ENCODE results near the gene AGMO.

AGMO gene

GRCh38 chr7:15567652-15568051 is 5.8 kb upstream of the AGMO start:
- Histone ChIP-seq H3K4me1 (ENCODE audit: control insufficient read depth, low read length) (no peaks in the 10 kb centered on the region), H3K4me2 (ENCODE audit: low read length) (no peak overlapping the region), H3K79me2 (ENCODE audit: control insufficient read depth, low read length) (no peaks in the 10 kb centered on the region), H3K4me3 (ENCODE audit: low read length) (no peak overlapping the region), H3K36me3 (ENCODE audit: control insufficient read depth, low read length) (no peaks in the 10 kb centered on the region), H3K27ac (ENCODE audit: low read depth, low read length) (no peak overlapping the region), H3K9me2 (replicated peaks; ENCODE audit: control insufficient read depth, low read length) (no peaks in the 10 kb centered on the region), H4K20me1 (ENCODE audit: control insufficient read depth, insufficient read depth, low read depth, low read length) (no peaks in the 10 kb centered on the region), H3K27me3 (ENCODE audit: control insufficient read depth, low read length) (no peaks in the 10 kb centered on the region), H3K9me3 (ENCODE audit: control insufficient read depth, insufficient read depth, low read length) (no peaks in the 10 kb centered on the region), H3F3A (ENCODE audit: control insufficient read depth, insufficient read depth) (no peaks in the 10 kb centered on the region)
- TF ChIP-seq EZH2phosphoT487 (IDR thresholded peaks at IDR 0.05; ENCODE audit: borderline replicate concordance, low read length) (no peak), CTCF (IDR thresholded peaks at IDR 0.05; ENCODE audit: low read depth, low read length, poor library complexity, severe bottlenecking) (no peak)

GRCh38 chr7:15567036-15567435 is 5.2 kb upstream of the AGMO start:
- no peaks in the 10 kb centered on the region for H4K20me1 ChIP-seq (ENCODE audit: control insufficient read depth, insufficient read depth, low read depth, low read length)
- H3K79me2 ChIP-seq (ENCODE audit: control insufficient read depth, low read length): no peaks in the 10 kb centered on the region
- no peaks in the 10 kb centered on the region for H3K9me3 ChIP-seq (ENCODE audit: control insufficient read depth, insufficient read depth, low read length)
- H3K4me3 ChIP-seq (ENCODE audit: low read length): no peak overlapping the region
- TF ChIP-seq EZH2phosphoT487 (IDR thresholded peaks at IDR 0.05; ENCODE audit: borderline replicate concordance, low read length): no peak
- no peak for TF ChIP-seq CTCF (IDR thresholded peaks at IDR 0.05; ENCODE audit: low read depth, low read length, poor library complexity, severe bottlenecking)
- H3K4me2 ChIP-seq (ENCODE audit: low read length): no peak overlapping the region
- H3F3A ChIP-seq (ENCODE audit: control insufficient read depth, insufficient read depth): no peaks in the 10 kb centered on the region
- H3K27me3 ChIP-seq (ENCODE audit: control insufficient read depth, low read length): no peaks in the 10 kb centered on the region
- no peak overlapping the region for H3K27ac ChIP-seq (ENCODE audit: low read depth, low read length)
- no peaks in the 10 kb centered on the region for H3K4me1 ChIP-seq (ENCODE audit: control insufficient read depth, low read length)
- no peaks in the 10 kb centered on the region for H3K36me3 ChIP-seq (ENCODE audit: control insufficient read depth, low read length)
- H3K9me2 ChIP-seq (replicated peaks; ENCODE audit: control insufficient read depth, low read length): no peaks in the 10 kb centered on the region

GRCh38 chr7:15566476-15566875 is 4.7 kb upstream of the AGMO start:
- H3K4me3 ChIP-seq (ENCODE audit: low read length): no peak overlapping the region
- no peaks in the 10 kb centered on the region for H4K20me1 ChIP-seq (ENCODE audit: control insufficient read depth, insufficient read depth, low read depth, low read length)
- TF ChIP-seq CTCF (IDR thresholded peaks at IDR 0.05; ENCODE audit: low read depth, low read length, poor library complexity, severe bottlenecking): no peak
- no peak for TF ChIP-seq EZH2phosphoT487 (IDR thresholded peaks at IDR 0.05; ENCODE audit: borderline replicate concordance, low read length)
- H3F3A ChIP-seq (ENCODE audit: control insufficient read depth, insufficient read depth): no peaks in the 10 kb centered on the region
- no peaks in the 10 kb centered on the region for H3K36me3 ChIP-seq (ENCODE audit: control insufficient read depth, low read length)
- H3K27ac ChIP-seq (ENCODE audit: low read depth, low read length): no peak overlapping the region
- H3K27me3 ChIP-seq (ENCODE audit: control insufficient read depth, low read length): no peaks in the 10 kb centered on the region
- no peaks in the 10 kb centered on the region for H3K79me2 ChIP-seq (ENCODE audit: control insufficient read depth, low read length)
- no peak overlapping the region for H3K4me2 ChIP-seq (ENCODE audit: low read length)
- H3K9me3 ChIP-seq (ENCODE audit: control insufficient read depth, insufficient read depth, low read length): no peaks in the 10 kb centered on the region
- no peaks in the 10 kb centered on the region for H3K4me1 ChIP-seq (ENCODE audit: control insufficient read depth, low read length)
- no peaks in the 10 kb centered on the region for H3K9me2 ChIP-seq (replicated peaks; ENCODE audit: control insufficient read depth, low read length)

GRCh38 chr7:15560968-15561367 is 847 bp downstream of the AGMO start:
- no peak overlapping the region for H3K4me3 ChIP-seq (ENCODE audit: low read length)
- H3K9me3 ChIP-seq (ENCODE audit: control insufficient read depth, insufficient read depth, low read length): no peaks in the 10 kb centered on the region
- H4K20me1 ChIP-seq (ENCODE audit: control insufficient read depth, insufficient read depth, low read depth, low read length): no peaks in the 10 kb centered on the region
- no peaks in the 10 kb centered on the region for H3K79me2 ChIP-seq (ENCODE audit: control insufficient read depth, low read length)
- no peaks in the 10 kb centered on the region for H3K9me2 ChIP-seq (replicated peaks; ENCODE audit: control insufficient read depth, low read length)
- no peaks in the 10 kb centered on the region for H3K36me3 ChIP-seq (ENCODE audit: control insufficient read depth, low read length)
- no peaks in the 10 kb centered on the region for H3F3A ChIP-seq (ENCODE audit: control insufficient read depth, insufficient read depth)
- no peaks in the 10 kb centered on the region for H3K27me3 ChIP-seq (ENCODE audit: control insufficient read depth, low read length)
- no peak overlapping the region for H3K4me2 ChIP-seq (ENCODE audit: low read length)
- TF ChIP-seq EZH2phosphoT487 (IDR thresholded peaks at IDR 0.05; ENCODE audit: borderline replicate concordance, low read length) (no peak), CTCF (IDR thresholded peaks at IDR 0.05; ENCODE audit: low read depth, low read length, poor library complexity, severe bottlenecking) (no peak)
- no peak overlapping the region for H3K27ac ChIP-seq (ENCODE audit: low read depth, low read length)
- no peaks in the 10 kb centered on the region for H3K4me1 ChIP-seq (ENCODE audit: control insufficient read depth, low read length)
